Measurements from ENCODE around the gene HHIPL1.

DNA sequence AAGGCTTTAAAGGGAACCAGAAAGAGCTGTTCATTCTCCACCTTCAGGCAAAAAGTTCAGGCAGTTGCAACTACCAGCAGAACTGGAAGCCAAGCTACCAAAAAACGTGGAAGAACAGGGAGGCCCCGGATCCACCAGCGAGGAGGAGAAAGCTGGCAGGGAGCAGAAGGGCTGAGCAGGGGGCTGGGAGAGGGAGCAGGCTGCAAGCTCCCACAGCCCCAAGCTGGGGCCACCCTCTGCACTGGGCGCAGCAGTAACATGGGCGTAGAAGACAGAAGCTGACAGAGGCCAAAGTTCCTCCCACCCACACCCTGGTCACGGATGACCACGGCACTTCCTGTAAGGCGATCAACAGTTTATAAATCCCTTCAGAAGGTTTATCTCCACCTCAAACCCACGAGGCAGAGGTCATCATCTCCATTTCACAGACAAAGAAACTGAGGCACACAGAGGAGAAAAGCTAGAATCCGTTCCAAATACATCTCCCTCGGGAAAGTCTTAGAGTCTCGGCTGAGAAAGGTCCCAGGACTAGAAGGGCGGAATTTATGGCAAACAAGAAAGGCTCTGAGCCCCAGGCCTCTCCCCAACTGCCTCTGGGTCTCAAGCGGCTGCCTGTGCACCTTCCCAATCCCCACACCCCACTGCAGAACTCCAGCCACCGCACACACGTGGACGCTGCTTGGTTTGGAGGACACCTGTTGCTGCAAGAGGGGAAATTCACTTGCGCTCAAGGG lies 42.7 kb upstream of the HHIPL1 start:
- TF ChIP-seq, protein P1, sequence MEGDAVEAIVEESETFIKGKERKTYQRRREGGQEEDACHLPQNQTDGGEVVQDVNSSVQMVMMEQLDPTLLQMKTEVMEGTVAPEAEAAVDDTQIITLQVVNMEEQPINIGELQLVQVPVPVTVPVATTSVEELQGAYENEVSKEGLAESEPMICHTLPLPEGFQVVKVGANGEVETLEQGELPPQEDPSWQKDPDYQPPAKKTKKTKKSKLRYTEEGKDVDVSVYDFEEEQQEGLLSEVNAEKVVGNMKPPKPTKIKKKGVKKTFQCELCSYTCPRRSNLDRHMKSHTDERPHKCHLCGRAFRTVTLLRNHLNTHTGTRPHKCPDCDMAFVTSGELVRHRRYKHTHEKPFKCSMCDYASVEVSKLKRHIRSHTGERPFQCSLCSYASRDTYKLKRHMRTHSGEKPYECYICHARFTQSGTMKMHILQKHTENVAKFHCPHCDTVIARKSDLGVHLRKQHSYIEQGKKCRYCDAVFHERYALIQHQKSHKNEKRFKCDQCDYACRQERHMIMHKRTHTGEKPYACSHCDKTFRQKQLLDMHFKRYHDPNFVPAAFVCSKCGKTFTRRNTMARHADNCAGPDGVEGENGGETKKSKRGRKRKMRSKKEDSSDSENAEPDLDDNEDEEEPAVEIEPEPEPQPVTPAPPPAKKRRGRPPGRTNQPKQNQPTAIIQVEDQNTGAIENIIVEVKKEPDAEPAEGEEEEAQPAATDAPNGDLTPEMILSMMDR (conservative IDR thresholded peaks at IDR 0.05; ENCODE audit: low read depth, low read length) = no peak
- TF ChIP-seq EZH2 (IDR thresholded peaks at IDR 0.05; ENCODE audit: borderline replicate concordance, low read depth, low read length, poor library complexity, severe bottlenecking) = no peak

All from A673 (cell line).